ENCODE data around the gene PRKAB1. TPM values are rescaled to one million over a fixed set of nuclear protein-coding genes. Genes with fewer than 3 reads are reported as not detected.

PRKAB1 gene
- total RNA-seq, 3 donors from 2014 or later (not counting 1 experiment from before 2014, with no cell fraction given) = 21.8 to 34.6 (median 23.5) TPM

- H3K27ac Mint-ChIP-seq = no peak overlapping the region
- TF ChIP-seq, protein P1, sequence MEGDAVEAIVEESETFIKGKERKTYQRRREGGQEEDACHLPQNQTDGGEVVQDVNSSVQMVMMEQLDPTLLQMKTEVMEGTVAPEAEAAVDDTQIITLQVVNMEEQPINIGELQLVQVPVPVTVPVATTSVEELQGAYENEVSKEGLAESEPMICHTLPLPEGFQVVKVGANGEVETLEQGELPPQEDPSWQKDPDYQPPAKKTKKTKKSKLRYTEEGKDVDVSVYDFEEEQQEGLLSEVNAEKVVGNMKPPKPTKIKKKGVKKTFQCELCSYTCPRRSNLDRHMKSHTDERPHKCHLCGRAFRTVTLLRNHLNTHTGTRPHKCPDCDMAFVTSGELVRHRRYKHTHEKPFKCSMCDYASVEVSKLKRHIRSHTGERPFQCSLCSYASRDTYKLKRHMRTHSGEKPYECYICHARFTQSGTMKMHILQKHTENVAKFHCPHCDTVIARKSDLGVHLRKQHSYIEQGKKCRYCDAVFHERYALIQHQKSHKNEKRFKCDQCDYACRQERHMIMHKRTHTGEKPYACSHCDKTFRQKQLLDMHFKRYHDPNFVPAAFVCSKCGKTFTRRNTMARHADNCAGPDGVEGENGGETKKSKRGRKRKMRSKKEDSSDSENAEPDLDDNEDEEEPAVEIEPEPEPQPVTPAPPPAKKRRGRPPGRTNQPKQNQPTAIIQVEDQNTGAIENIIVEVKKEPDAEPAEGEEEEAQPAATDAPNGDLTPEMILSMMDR (IDR thresholded peaks at IDR 0.05) = no peak
- no peaks in the 10 kb centered on the region for H3K9me3 Mint-ChIP-seq
- ATAC-seq (no peak), DNase-seq (no peak)
- no peaks in the 10 kb centered on the region for H3K36me3 ChIP-seq (ENCODE audit: control insufficient read depth, insufficient read depth, low read length)
- no peaks in the 10 kb centered on the region for H3K27me3 ChIP-seq (ENCODE audit: control insufficient read depth, insufficient read depth, low read length)
- no peak overlapping the region for H3K27ac ChIP-seq (ENCODE audit: low read length)
- 97% methylated on average over 9 of the region's 9 CpGs for whole genome bisulfite sequencing (ENCODE audit: insufficient coverage)
- no peaks in the 10 kb centered on the region for H3K4me1 Mint-ChIP-seq
- H3K36me3 Mint-ChIP-seq = no peaks in the 10 kb centered on the region
- peaks cover 2% of the 10 kb centered on the region for H3K4me1 ChIP-seq (ENCODE audit: control insufficient read depth, insufficient read depth, low read length)
- no peaks in the 10 kb centered on the region for H3K9me3 ChIP-seq (ENCODE audit: control insufficient read depth, insufficient read depth, low read length)
- H3K4me3 Mint-ChIP-seq = no peak overlapping the region
- intact Hi-C loops (cut with micrococcal nuclease) = no loop called here
- H3K4me3 ChIP-seq (ENCODE audit: low read length) = no peak overlapping the region
- H3K27me3 Mint-ChIP-seq (ENCODE audit: low read depth in 2 of 2) = no peaks in the 10 kb centered on the region
Measured at GRCh38 chr12:119687879-119688278, 19.9 kb downstream of the PRKAB1 start.

GRCh38 chr12:119689935-119690500 lies 22.1 kb downstream of the PRKAB1 start:
- Mint-ChIP-seq H3K27ac (no peak overlapping the region), H3K27me3 (ENCODE audit: low read depth in 2 of 2) (no peaks in the 10 kb centered on the region), H3K36me3 (no peaks in the 10 kb centered on the region), H3K4me1 (no peaks in the 10 kb centered on the region), H3K4me3 (no peak overlapping the region), H3K9me3 (no peaks in the 10 kb centered on the region)
- WGBS (ENCODE audit: insufficient coverage) = 98% methylated on average over 38 of the region's 38 CpGs
- H3K27ac ChIP-seq (ENCODE audit: low read length) = no peak overlapping the region
- no peak overlapping the region for H3K4me3 ChIP-seq (ENCODE audit: low read length)
- H3K4me1 ChIP-seq (ENCODE audit: control insufficient read depth, insufficient read depth, low read length) = no peaks in the 10 kb centered on the region
- no peaks in the 10 kb centered on the region for H3K36me3 ChIP-seq (ENCODE audit: control insufficient read depth, insufficient read depth, low read length)
- no peaks in the 10 kb centered on the region for H3K27me3 ChIP-seq (ENCODE audit: control insufficient read depth, insufficient read depth, low read length)
- ATAC-seq = no peak
- TF ChIP-seq, protein P1 (IDR thresholded peaks at IDR 0.05) = no peak
- DNase-seq = no peak
- intact Hi-C loops (cut with micrococcal nuclease) = no loop called here
- H3K9me3 ChIP-seq (ENCODE audit: control insufficient read depth, insufficient read depth, low read length) = no peaks in the 10 kb centered on the region

DNA sequence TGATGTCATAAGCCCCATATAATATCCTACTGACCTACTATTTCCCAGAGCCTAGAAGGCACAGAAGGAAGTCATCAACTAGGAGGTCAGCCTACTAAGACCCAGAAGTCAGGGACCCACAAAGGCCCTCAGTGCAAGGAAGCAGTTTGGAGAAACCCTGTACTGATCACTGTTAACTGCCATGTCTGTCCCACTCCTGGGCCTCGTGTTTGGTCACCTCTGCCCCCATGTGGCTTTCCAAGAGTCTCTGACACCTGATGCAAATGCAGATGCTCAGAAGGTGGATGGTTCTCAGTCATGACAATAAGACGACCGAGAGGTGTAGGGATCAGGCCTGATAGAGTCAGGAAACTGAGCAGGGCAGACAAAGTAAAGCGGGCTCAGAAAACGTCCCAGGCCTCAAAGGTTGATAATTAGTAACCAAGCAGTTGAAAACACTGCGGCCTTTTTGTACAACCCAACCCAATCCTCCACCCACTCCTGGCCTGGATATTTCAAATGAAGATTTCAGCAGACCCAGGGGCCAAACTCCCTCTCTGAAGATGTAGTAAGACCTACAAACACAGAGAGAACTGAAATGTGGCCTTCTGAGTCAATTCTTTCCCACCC lies 23.4 kb downstream of the PRKAB1 start:
- TF ChIP-seq, protein P1 (IDR thresholded peaks at IDR 0.05) = no peak
- Histone ChIP-seq H3K4me3 (ENCODE audit: low read length) (no peak overlapping the region), H3K4me1 (ENCODE audit: control insufficient read depth, insufficient read depth, low read length) (no peaks in the 10 kb centered on the region), H3K27me3 (ENCODE audit: control insufficient read depth, insufficient read depth, low read length) (no peaks in the 10 kb centered on the region), H3K9me3 (ENCODE audit: control insufficient read depth, insufficient read depth, low read length) (no peaks in the 10 kb centered on the region), H3K36me3 (ENCODE audit: control insufficient read depth, insufficient read depth, low read length) (no peaks in the 10 kb centered on the region), H3K27ac (ENCODE audit: low read length) (no peak overlapping the region)
- Mint-ChIP-seq H3K27me3 (ENCODE audit: low read depth in 2 of 2) (no peaks in the 10 kb centered on the region), H3K4me3 (no peak overlapping the region), H3K4me1 (no peaks in the 10 kb centered on the region), H3K9me3 (no peaks in the 10 kb centered on the region), H3K36me3 (no peaks in the 10 kb centered on the region), H3K27ac (no peak overlapping the region)
- ATAC-seq (no peak), DNase-seq (no peak)
- intact Hi-C loops (cut with micrococcal nuclease) = no loop called here
- WGBS (ENCODE audit: insufficient coverage) = 95% methylated on average over 6 of the region's 6 CpGs

DNA sequence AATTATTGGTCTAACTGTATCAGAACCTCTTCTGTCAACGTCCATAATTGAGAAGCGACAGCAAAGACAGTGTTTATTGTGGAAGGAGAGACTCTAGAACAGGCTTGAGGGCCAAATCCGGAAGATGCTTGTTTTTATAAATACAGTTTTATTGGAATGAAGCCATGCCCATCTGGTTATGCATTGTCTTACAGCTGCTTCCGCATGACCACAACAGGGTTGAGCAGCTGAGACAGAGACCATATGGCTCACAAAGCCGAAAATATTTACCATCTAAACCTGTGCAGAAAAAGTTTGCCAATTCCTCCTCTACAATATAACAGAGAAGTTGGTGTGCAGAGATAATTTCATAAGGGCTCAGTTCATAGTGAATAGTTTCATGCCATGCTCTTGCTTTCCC lies 24.5 kb downstream of the PRKAB1 start:
- H3K36me3 ChIP-seq (ENCODE audit: control insufficient read depth, insufficient read depth, low read length) = no peaks in the 10 kb centered on the region
- no peaks in the 10 kb centered on the region for H3K4me1 Mint-ChIP-seq
- H3K27ac Mint-ChIP-seq = no peak overlapping the region
- TF ChIP-seq, protein P1 (IDR thresholded peaks at IDR 0.05) = no peak
- H3K27me3 ChIP-seq (ENCODE audit: control insufficient read depth, insufficient read depth, low read length) = no peaks in the 10 kb centered on the region
- no peaks in the 10 kb centered on the region for H3K36me3 Mint-ChIP-seq
- WGBS (ENCODE audit: insufficient coverage) = 96% methylated on average over 4 of the region's 5 CpGs
- intact Hi-C loops (cut with micrococcal nuclease) = no loop called here
- H3K4me3 Mint-ChIP-seq = no peak overlapping the region
- no peak overlapping the region for H3K4me3 ChIP-seq (ENCODE audit: low read length)
- no peaks in the 10 kb centered on the region for H3K9me3 ChIP-seq (ENCODE audit: control insufficient read depth, insufficient read depth, low read length)
- ATAC-seq = no peak
- DNase-seq = no peak
- H3K4me1 ChIP-seq (ENCODE audit: control insufficient read depth, insufficient read depth, low read length) = no peaks in the 10 kb centered on the region
- H3K27me3 Mint-ChIP-seq (ENCODE audit: low read depth in 2 of 2) = no peaks in the 10 kb centered on the region
- H3K27ac ChIP-seq (ENCODE audit: low read length) = no peak overlapping the region
- H3K9me3 Mint-ChIP-seq = no peaks in the 10 kb centered on the region
